ENCODE results near the gene E2F2.
A peak's percentile ranks its signal among the peaks of the same experiment; 100 is the strongest.

The E2F2 gene

DNA sequence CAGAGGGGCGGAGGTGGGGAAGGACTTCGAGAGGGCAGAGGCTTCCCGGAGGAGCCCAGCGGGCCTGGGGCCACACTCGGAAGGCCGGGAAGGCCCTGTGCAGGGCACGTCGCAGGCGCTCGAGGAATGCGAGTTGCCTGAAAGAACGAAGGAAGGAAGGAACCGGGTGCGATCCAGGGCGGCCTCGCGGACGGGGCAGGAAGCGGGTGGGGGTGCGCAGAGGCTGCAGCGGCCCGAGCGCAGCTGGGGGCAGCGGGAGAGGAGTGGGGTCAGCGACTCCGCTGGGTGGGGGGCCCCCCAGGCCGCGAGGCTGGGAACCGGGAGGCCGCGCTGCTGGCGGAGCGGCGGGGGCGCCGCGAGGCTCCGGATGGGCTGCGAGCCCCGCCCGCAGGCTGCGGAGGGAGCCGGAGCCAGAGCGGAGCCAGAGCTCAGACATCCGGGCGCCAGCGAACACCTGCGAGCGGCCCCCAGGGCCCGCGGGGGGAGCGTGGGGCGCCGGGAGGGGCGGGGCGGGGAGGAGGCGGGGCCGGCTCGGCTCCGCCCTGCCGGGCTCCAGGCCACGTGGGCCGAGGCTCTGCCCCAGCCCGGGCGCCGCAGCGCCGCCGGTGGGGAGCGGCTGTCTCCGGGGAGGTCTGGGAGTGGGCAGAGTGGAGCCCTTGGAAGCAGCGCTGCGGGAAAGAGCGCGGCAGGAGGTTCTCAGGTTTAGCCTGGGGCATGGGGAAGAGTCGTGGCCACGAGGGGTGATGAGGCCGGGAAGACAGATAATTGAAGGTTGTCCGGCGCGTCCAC, 23.6 kb upstream of the E2F2 start:
- DNase-seq (ENCODE audit: low read depth), result peak; percentile 89
- TF ChIP-seq, protein P1, sequence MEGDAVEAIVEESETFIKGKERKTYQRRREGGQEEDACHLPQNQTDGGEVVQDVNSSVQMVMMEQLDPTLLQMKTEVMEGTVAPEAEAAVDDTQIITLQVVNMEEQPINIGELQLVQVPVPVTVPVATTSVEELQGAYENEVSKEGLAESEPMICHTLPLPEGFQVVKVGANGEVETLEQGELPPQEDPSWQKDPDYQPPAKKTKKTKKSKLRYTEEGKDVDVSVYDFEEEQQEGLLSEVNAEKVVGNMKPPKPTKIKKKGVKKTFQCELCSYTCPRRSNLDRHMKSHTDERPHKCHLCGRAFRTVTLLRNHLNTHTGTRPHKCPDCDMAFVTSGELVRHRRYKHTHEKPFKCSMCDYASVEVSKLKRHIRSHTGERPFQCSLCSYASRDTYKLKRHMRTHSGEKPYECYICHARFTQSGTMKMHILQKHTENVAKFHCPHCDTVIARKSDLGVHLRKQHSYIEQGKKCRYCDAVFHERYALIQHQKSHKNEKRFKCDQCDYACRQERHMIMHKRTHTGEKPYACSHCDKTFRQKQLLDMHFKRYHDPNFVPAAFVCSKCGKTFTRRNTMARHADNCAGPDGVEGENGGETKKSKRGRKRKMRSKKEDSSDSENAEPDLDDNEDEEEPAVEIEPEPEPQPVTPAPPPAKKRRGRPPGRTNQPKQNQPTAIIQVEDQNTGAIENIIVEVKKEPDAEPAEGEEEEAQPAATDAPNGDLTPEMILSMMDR (IDR thresholded peaks at IDR 0.05; ENCODE audit: insufficient read depth, low read depth, low read length, missing control alignments), result peak; percentile 33
- H3K4me3 ChIP-seq (ENCODE audit: low read length), result peak overlapping the region; percentile 54

DNA sequence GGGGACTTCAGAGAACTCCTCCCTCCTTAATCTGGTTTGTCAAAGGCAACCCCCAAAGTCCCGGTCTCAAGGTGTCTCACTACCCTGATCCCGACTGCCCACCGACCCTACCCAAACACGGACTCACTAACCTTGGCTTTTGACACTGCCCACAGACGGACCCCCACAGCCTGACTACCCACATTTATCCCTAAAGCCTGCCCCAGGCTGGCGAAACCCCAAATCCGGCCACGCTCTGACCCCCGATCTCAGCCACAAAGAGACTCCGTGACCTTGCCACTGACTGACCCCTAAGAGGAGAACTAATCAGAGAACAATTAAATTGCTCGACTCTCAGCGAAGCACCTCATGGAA, 23.1 kb upstream of the E2F2 start:
- TF ChIP-seq, protein P1 (IDR thresholded peaks at IDR 0.05; ENCODE audit: insufficient read depth, low read depth, low read length, missing control alignments), result no peak
- DNase-seq (ENCODE audit: low read depth), result no peak
- H3K4me3 ChIP-seq (ENCODE audit: low read length), result peak overlapping the region; percentile 52

DNA sequence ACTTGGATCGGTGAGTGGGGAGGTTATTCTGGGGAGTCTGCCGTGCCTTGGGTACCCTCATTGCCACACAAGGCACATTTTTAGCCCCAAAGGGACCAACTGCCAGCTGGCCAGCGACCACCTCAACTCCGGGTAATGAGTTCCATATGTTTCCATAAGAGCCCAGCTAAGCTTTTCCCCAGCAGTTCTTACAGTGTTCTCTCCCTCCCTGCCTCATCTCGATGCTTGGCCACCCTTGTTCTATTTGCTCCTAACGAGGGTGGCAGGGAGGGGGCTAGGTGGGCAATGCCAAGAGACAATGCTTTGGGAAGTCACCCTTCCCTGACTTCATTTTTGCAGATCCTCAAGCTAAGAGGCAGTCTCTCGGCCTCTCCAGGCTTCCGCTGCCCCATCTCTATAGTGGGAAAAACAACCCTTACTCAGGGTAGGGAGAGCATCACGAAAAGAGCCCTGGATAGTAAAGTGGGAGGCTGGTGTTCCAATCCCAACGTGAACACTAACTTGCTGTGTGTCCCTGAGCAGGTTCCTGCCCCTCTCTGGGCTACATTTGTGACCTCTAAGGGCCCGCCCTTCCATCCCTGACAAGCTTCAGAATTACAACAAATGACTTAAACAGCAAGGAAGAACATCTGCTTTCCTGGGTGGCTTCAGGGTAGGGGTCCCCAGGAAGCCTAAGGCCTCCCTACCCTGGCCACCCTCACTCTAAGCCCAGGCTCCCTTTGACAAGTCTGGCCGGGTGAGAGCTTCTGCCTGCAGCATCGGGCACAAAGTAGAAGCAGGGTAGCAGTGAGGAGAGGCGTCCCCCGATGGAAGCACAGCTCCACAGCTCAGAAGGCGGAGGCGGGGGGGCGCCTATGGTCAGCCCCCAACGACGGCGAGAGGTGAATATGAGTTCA, 22.4 kb upstream of the E2F2 start:
- TF ChIP-seq, protein P1 (IDR thresholded peaks at IDR 0.05; ENCODE audit: insufficient read depth, low read depth, low read length, missing control alignments), result no peak
- DNase-seq (ENCODE audit: low read depth), result no peak
- no peak overlapping the region for H3K4me3 ChIP-seq (ENCODE audit: low read length)

DNA sequence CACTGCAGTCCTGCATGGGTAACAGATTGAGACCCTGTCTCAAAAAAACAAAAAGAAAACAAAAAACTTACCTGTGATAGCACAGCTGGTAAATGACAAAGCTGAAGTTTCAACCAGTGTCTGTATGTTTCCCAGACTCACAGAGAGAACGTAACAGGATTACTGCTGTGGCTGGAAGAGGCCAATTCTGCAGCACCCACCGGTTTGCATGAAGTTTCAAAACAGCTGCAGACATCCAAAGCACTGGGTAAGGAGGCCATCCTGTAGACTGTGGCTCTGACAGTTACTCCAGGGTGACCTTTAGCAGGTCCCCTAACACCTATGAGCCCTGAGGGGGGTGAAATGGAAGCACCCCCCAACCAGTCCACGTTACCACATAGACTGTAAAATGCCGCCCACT, 20.8 kb upstream of the E2F2 start:
- TF ChIP-seq, protein P1 (IDR thresholded peaks at IDR 0.05; ENCODE audit: insufficient read depth, low read depth, low read length, missing control alignments), result no peak
- DNase-seq (ENCODE audit: low read depth), result no peak
- H3K4me3 ChIP-seq (ENCODE audit: low read length), result no peak overlapping the region

DNA sequence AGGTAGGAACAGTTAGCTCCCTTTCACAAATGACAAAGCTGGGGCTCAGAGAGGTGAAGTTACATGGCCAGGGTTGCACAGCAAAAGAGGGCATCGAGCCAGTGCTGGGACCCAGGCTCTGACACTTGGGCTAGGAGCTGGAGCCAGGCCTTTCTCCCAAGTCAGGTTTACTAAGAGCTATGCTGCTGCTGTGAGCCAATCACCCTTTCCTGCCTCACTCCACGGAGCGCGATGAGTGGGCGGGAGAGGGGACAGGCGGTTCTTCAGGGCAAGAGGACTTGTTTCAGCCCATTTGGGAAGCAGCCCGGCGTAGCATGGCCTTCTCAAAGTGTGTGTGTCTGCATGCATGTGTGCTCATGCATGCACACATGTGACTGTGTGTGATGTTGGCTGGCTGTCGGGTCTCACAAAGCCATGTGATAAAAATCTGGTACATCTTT, 17.7 kb upstream of the E2F2 start:
- DNase-seq (ENCODE audit: low read depth), result peak; percentile 24
- H3K4me3 ChIP-seq (ENCODE audit: low read length), result no peak overlapping the region
- TF ChIP-seq, protein P1 (IDR thresholded peaks at IDR 0.05; ENCODE audit: insufficient read depth, low read depth, low read length, missing control alignments), result no peak

DNA sequence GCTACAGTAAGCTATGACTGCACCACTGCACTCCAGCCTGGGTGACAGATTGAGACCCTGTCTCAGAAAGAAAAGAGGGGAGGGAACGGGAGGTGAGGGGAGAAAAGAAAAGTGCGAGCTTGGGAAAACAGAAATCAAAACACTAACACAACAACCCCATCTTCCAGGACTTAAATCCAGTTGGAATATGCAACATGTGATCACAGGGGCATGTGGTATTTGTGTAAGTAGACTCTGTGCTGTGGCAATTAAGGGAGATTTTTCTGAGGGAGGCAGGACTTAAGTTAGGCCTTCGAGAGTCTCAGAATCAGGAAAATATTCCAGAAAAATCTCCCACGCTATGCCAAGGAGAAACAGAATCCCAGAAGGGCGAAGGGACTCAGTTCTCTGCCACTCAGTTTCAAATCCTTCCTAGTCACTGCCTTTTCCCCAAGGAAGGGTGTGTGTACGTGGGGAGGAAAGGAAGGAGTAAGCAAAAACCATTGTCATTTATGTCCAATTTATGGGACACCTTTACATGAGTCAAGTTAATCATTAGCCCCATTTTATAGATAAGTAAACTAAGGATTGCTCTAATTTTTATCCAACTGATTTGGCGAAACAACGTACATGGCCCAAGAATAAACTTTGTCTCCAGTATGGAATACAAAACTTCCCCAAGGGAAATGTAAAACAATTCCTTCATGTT, 16.0 kb upstream of the E2F2 start:
- H3K4me3 ChIP-seq (ENCODE audit: low read length), result no peak overlapping the region
- TF ChIP-seq, protein P1 (IDR thresholded peaks at IDR 0.05; ENCODE audit: insufficient read depth, low read depth, low read length, missing control alignments), result no peak
- no peak for DNase-seq (ENCODE audit: low read depth)

All from epithelial cell of esophagus (primary cell).